HG03378 (cell line): ENCODE data around the gene PPFIA2.

Source experiments
- ATAC-seq: cut with Tn5 transposase; IDR thresholded peaks from one replicate; pipeline ENCODE4 v1.9.1; 2021; ENCODE audit warnings: mild to moderate bottlenecking, moderate library complexity; ENCODE audit not compliant: unreplicated experiment

PPFIA2 gene

GRCh38 chr12:81564237-81564636, 194.9 kb downstream of the PPFIA2 start:
- ATAC-seq: no peak

GRCh38 chr12:81558031-81558430, 201.1 kb downstream of the PPFIA2 start:
- ATAC-seq: no peak

- ATAC-seq: no peak
Measured at GRCh38 chr12:81546811-81547210, 212.3 kb downstream of the PPFIA2 start.

- no peak for ATAC-seq
Measured at GRCh38 chr12:81543621-81544139, 215.5 kb downstream of the PPFIA2 start.

GRCh38 chr12:81542065-81543010, 216.8 kb downstream of the PPFIA2 start:
- ATAC-seq: no peak

- ATAC-seq: no peak
Measured at GRCh38 chr12:81541121-81541520, 218.0 kb downstream of the PPFIA2 start.

- no peak for ATAC-seq
Measured at GRCh38 chr12:81539279-81539678, 219.9 kb downstream of the PPFIA2 start.

GRCh38 chr12:81533054-81533453, 226.1 kb downstream of the PPFIA2 start:
- ATAC-seq: no peak

- ATAC-seq: no peak
Measured at GRCh38 chr12:81530352-81530751, 228.8 kb downstream of the PPFIA2 start.

- ATAC-seq: peak; percentile 88
Measured at GRCh38 chr12:81520064-81520945, 238.8 kb downstream of the PPFIA2 start.

- no peak for ATAC-seq
Measured at GRCh38 chr12:81518638-81519037, 240.5 kb downstream of the PPFIA2 start.

GRCh38 chr12:81517296-81517695, 241.9 kb downstream of the PPFIA2 start:
- ATAC-seq: no peak

- ATAC-seq: no peak
Measured at GRCh38 chr12:81502912-81503695, 256.0 kb downstream of the PPFIA2 start.

- ATAC-seq: no peak
Measured at GRCh38 chr12:81500788-81501187, 258.4 kb downstream of the PPFIA2 start.

GRCh38 chr12:81499809-81500208, 259.3 kb downstream of the PPFIA2 start:
- ATAC-seq: no peak

- no peak for ATAC-seq
Measured at GRCh38 chr12:81492131-81492720, 266.9 kb downstream of the PPFIA2 start.

GRCh38 chr12:81472934-81473333, 286.2 kb downstream of the PPFIA2 start:
- ATAC-seq: no peak

- no peak for ATAC-seq
Measured at GRCh38 chr12:81470923-81471322, 288.2 kb downstream of the PPFIA2 start.

- no peak for ATAC-seq
Measured at GRCh38 chr12:81468206-81468605, 290.9 kb downstream of the PPFIA2 start.

- ATAC-seq: no peak
Measured at GRCh38 chr12:81465876-81466275, 293.3 kb downstream of the PPFIA2 start.
